GM10266 (cell line): Measurements from ENCODE around the gene PURA.

ENCODE experiments used
- DNase-seq: peaks from one replicate; pipeline ENCODE4 v3.0.0; 2012; ENCODE audit errors: extremely low spot score
- CTCF ChIP-seq: IDR thresholded peaks from 2 replicates; pipeline ENCODE4 v1.5.1; 2012; ENCODE audit warnings: mild to moderate bottlenecking, low read depth; ENCODE audit not compliant: control insufficient read depth, insufficient read depth; ENCODE audit errors: missing control alignments

The PURA gene

GRCh38 chr5:140126315-140127012, 12.6 kb downstream of the PURA start:
- no peak for TF ChIP-seq CTCF

GRCh38 chr5:140128376-140128775, 14.5 kb downstream of the PURA start:
- TF ChIP-seq CTCF, result no peak
- DNase-seq, result no peak

More at GRCh38 chr5:140126315-140127012, 12.6 kb downstream of the PURA start:
- DNase-seq, result no peak

GRCh38 chr5:140130949-140131733, 17.2 kb downstream of the PURA start:
- TF ChIP-seq CTCF, result no peak
- no peak for DNase-seq

GRCh38 chr5:140131967-140132409, 18.1 kb downstream of the PURA start:
- DNase-seq, result no peak
- no peak for TF ChIP-seq CTCF

GRCh38 chr5:140133514-140134167, 19.7 kb downstream of the PURA start:
- TF ChIP-seq CTCF, result no peak
- no peak for DNase-seq

GRCh38 chr5:140134277-140134935, 20.5 kb downstream of the PURA start:
- no peak for TF ChIP-seq CTCF
- DNase-seq, result no peak
